NCI-H526 (cell line): ENCODE measurements around the gene KRTAP4-9.
"Not testable (repeated sequence)": the region's sequence is repeated elsewhere in the genome, so short reads cannot be mapped to it uniquely, and the experiment has no call there.

Experiments used
- DNase-seq, 2 experiments: peaks; one replicate each; lab custom pipeline; 2025; lab: John Stamatoyannopoulos, UW

Gene KRTAP4-9

GRCh38 chr17:41105347-41105746 is at the start of gene KRTAP4-9:
Gene KRTAP4-9, plus strand, starts transcription at chr17:41105389. Its CDS starts 0 bp downstream, at chr17:41105389.
- DNase-seq, result not testable (repeated sequence)

GRCh38 chr17:41057547-41057946 is 47.6 kb upstream of the KRTAP4-9 start:
- no peak for DNase-seq

- no peak for DNase-seq
Measured at GRCh38 chr17:41058741-41059140, 46.4 kb upstream of the KRTAP4-9 start.

- not testable (repeated sequence) for DNase-seq
Measured at GRCh38 chr17:41059276-41060051, 45.7 kb upstream of the KRTAP4-9 start.

- no peak for DNase-seq
Measured at GRCh38 chr17:41060052-41060604, 45.1 kb upstream of the KRTAP4-9 start, which contains the start of gene KRTAP2-3. Gene KRTAP2-3, minus strand, starts transcription at chr17:41060114. Its CDS starts 64 bp downstream, at chr17:41060050.

- no peak for DNase-seq
Measured at GRCh38 chr17:41061964-41062363, 43.2 kb upstream of the KRTAP4-9 start.

- DNase-seq, result no peak
Measured at GRCh38 chr17:41063449-41063848, 41.7 kb upstream of the KRTAP4-9 start.

GRCh38 chr17:41064301-41064700 is 40.9 kb upstream of the KRTAP4-9 start:
- DNase-seq, result no peak

GRCh38 chr17:41065016-41065689 is 40.0 kb upstream of the KRTAP4-9 start:
- DNase-seq, result not testable (repeated sequence)

GRCh38 chr17:41065829-41066624 is 39.2 kb upstream of the KRTAP4-9 start, which contains the start of gene KRTAP2-4:
Gene KRTAP2-4, minus strand, starts transcription at chr17:41065879. Its CDS starts 34 bp downstream, at chr17:41065845.
- DNase-seq, result no peak

GRCh38 chr17:41067281-41067680 is 37.9 kb upstream of the KRTAP4-9 start:
- no peak for DNase-seq

- DNase-seq, result no peak
Measured at GRCh38 chr17:41069031-41069430, 36.2 kb upstream of the KRTAP4-9 start.

GRCh38 chr17:41071606-41072360 is 33.4 kb upstream of the KRTAP4-9 start:
- no peak for DNase-seq

GRCh38 chr17:41073676-41074075 is 31.5 kb upstream of the KRTAP4-9 start:
- DNase-seq, result peak; percentile 19 to 61

GRCh38 chr17:41076788-41077187 is 28.4 kb upstream of the KRTAP4-9 start:
- no peak for DNase-seq

- no peak for DNase-seq
Measured at GRCh38 chr17:41082626-41083025, 22.6 kb upstream of the KRTAP4-9 start.

- DNase-seq, result not testable (repeated sequence)
Measured at GRCh38 chr17:41083427-41083826, 21.8 kb upstream of the KRTAP4-9 start.

GRCh38 chr17:41084100-41084856 is 20.9 kb upstream of the KRTAP4-9 start, which contains the start of gene KRTAP4-7:
Gene KRTAP4-7, plus strand, starts transcription at chr17:41084150. Its CDS starts 57 bp downstream, at chr17:41084207.
- not testable (repeated sequence) for DNase-seq

- not testable (repeated sequence) for DNase-seq
Measured at GRCh38 chr17:41088760-41089352, 16.3 kb upstream of the KRTAP4-9 start.

- peak; percentile 57 to 76 for DNase-seq
Measured at GRCh38 chr17:41096055-41096454, 9.1 kb upstream of the KRTAP4-9 start.
